Breast epithelium (tissue), 4 donors: Measurements from ENCODE around the gene BPIFA2. TPM values are rescaled to one million over a fixed set of nuclear protein-coding genes. Genes with fewer than 3 reads are reported as not detected.

Experiments
- DNase-seq, 2 donors: peaks; one replicate each; pipeline ENCODE4 v3.0.0-alpha.2; 2019; ENCODE audit warnings: low spot score in 2 of 2
- H3K27ac ChIP-seq, 2 donors: fragments of 200-600 bp; sonication (generic) in 1 of 2; one replicate each; pipeline ENCODE4 v1.5.1; 2016 to 2019; ENCODE audit warnings: mild to moderate bottlenecking in 1 of 2
- H3K27me3 ChIP-seq, 2 donors: fragments of 200-600 bp; sonication (generic) in 1 of 2; one replicate each; pipeline versions ENCODE4 v1.5.1 to v1.6.0; 2017 to 2019; ENCODE audit warnings: control low read depth in 1 of 2, mild to moderate bottlenecking in 1 of 2
- H3K36me3 ChIP-seq: fragments of 200-600 bp; one replicate; pipeline ENCODE4 v1.5.1; 2019
- H3K4me1 ChIP-seq, 2 donors: fragments of 200-600 bp; sonication (generic); one replicate each; pipeline ENCODE4 v1.5.1; 2016 to 2019; ENCODE audit warnings: control low read depth in 1 of 2
- H3K4me3 ChIP-seq, 3 donors: fragments of 200-600 bp; sonication (generic); 1 replicate in 2 of 3; 2 replicates in 1 of 3; pipeline ENCODE4 v1.5.1; 2016 to 2019; ENCODE audit warnings: mild to moderate bottlenecking in 3 of 3, moderate library complexity in 2 of 3
- H3K9me3 ChIP-seq, 2 donors: fragments of 200-600 bp; sonication (generic) in 1 of 2; one replicate each; pipeline ENCODE4 v1.5.1; 2016 to 2019; ENCODE audit warnings: control low read depth in 1 of 2
- CTCF ChIP-seq, 3 donors: fragments of 450-650 bp; IDR thresholded peaks; one replicate each; pipeline ENCODE4 v1.5.1; 2016 to 2017; ENCODE audit warnings: antibody characterized with exemption in 3 of 3, mild to moderate bottlenecking in 3 of 3, moderate library complexity in 3 of 3
- POLR2A ChIP-seq: fragments of 450-650 bp; IDR thresholded peaks from one replicate; pipeline ENCODE4 v1.6.1; 2016; ENCODE audit warnings: antibody characterized with exemption, mild to moderate bottlenecking, moderate library complexity
- POLR2AphosphoS5 ChIP-seq, 3 donors: sonication (generic); formaldehyde crosslinking; IDR thresholded peaks; one replicate each; pipeline ENCODE4 v1.6.1; 2017; ENCODE audit warnings: antibody characterized with exemption in 3 of 3
- intact Hi-C: fragments of 100-400 bp; cut with DNase I; formaldehyde crosslinking; loops from one replicate; pipeline ENCODE4 v1.15.1; 2023; ENCODE audit warnings: low total_unique reads
- total RNA-seq, 3 donors: library from RNA; depleted of rRNA; stranded (reverse); fragments of >200 nt; gene quantifications; one replicate each; pipeline ENCODE4 v1.1.0, GENCODE V29; 2016

Gene BPIFA2
- total RNA-seq, 3 donors from 2014 or later = not detected

- H3K36me3 ChIP-seq = no peaks in the 10 kb centered on the region
- peaks cover 5 to 19% of the 10 kb centered on the region in 2 donors for H3K9me3 ChIP-seq
- H3K27me3 ChIP-seq = no peaks in the 10 kb centered on the region
- no peaks in the 10 kb centered on the region for H3K4me1 ChIP-seq
- intact Hi-C loops = no loop called here
- no peak overlapping the region for H3K27ac ChIP-seq
- H3K4me3 ChIP-seq = no peak overlapping the region
- DNase-seq = no peak
- no peak for TF ChIP-seq CTCF (IDR thresholded peaks at IDR 0.05)
- no peak for TF ChIP-seq POLR2AphosphoS5 (IDR thresholded peaks at IDR 0.05)
- TF ChIP-seq POLR2A = no peak
These were observed 2.4 kb upstream of the BPIFA2 start for GRCh38 chr20:33165416-33166055.

GRCh38 chr20:33166533-33167113 lies 1.3 kb upstream of the BPIFA2 start:
- DNase-seq = no peak
- no peak overlapping the region for H3K4me3 ChIP-seq
- peaks cover 5 to 27% of the 10 kb centered on the region in 2 donors for H3K9me3 ChIP-seq
- no peaks in the 10 kb centered on the region for H3K4me1 ChIP-seq
- no peaks in the 10 kb centered on the region for H3K36me3 ChIP-seq
- no peak overlapping the region for H3K27ac ChIP-seq
- no peaks in the 10 kb centered on the region for H3K27me3 ChIP-seq
- intact Hi-C loops = no loop called here
- TF ChIP-seq POLR2A = no peak
- no peak for TF ChIP-seq POLR2AphosphoS5 (IDR thresholded peaks at IDR 0.05)
- no peak for TF ChIP-seq CTCF (IDR thresholded peaks at IDR 0.05)

GRCh38 chr20:33169176-33169794 lies 1.3 kb downstream of the BPIFA2 start:
- intact Hi-C loops = no loop called here
- H3K4me1 ChIP-seq = no peaks in the 10 kb centered on the region
- H3K27me3 ChIP-seq = no peaks in the 10 kb centered on the region
- no peak for DNase-seq
- peaks cover 5 to 27% of the 10 kb centered on the region in 2 donors for H3K9me3 ChIP-seq
- no peak overlapping the region for H3K4me3 ChIP-seq
- no peaks in the 10 kb centered on the region for H3K36me3 ChIP-seq
- no peak overlapping the region for H3K27ac ChIP-seq
- no peak for TF ChIP-seq CTCF (IDR thresholded peaks at IDR 0.05)
- no peak for TF ChIP-seq POLR2A
- no peak for TF ChIP-seq POLR2AphosphoS5 (IDR thresholded peaks at IDR 0.05)

- no peak for TF ChIP-seq CTCF (IDR thresholded peaks at IDR 0.05)
- no peak for TF ChIP-seq POLR2AphosphoS5 (IDR thresholded peaks at IDR 0.05)
- TF ChIP-seq POLR2A = no peak
- H3K27ac ChIP-seq = no peak overlapping the region
- peaks cover 5 to 27% of the 10 kb centered on the region in 2 donors for H3K9me3 ChIP-seq
- no peaks in the 10 kb centered on the region for H3K36me3 ChIP-seq
- H3K4me1 ChIP-seq = no peaks in the 10 kb centered on the region
- intact Hi-C loops = no loop called here
- no peaks in the 10 kb centered on the region for H3K27me3 ChIP-seq
- H3K4me3 ChIP-seq = no peak overlapping the region
- no peak for DNase-seq
These were observed 4.8 kb downstream of the BPIFA2 start for GRCh38 chr20:33172781-33173180.

GRCh38 chr20:33175123-33175522 lies 7.2 kb downstream of the BPIFA2 start:
- H3K4me3 ChIP-seq = no peak overlapping the region
- H3K27me3 ChIP-seq = no peaks in the 10 kb centered on the region
- no peaks in the 10 kb centered on the region for H3K36me3 ChIP-seq
- no peak for DNase-seq
- TF ChIP-seq CTCF (IDR thresholded peaks at IDR 0.05) (no peak), POLR2AphosphoS5 (IDR thresholded peaks at IDR 0.05) (no peak), POLR2A (no peak)
- H3K27ac ChIP-seq = no peak overlapping the region
- no peaks in the 10 kb centered on the region for H3K4me1 ChIP-seq
- H3K9me3 ChIP-seq = peaks cover 0 to 11% of the 10 kb centered on the region in 2 donors
- intact Hi-C loops = no loop called here
